HepG2 (cell line): ENCODE measurements around the gene MOG. TPM values are rescaled to one million over a fixed set of nuclear protein-coding genes. Genes with fewer than 3 reads are reported as not detected.

Source experiments
- ATAC-seq: fragments of 200-7000 bp; cut with Tn5 transposase; 3 replicates; pipeline ENCODE4 v1.9.1; 2020; ENCODE audit warnings: mild to moderate bottlenecking, moderate library complexity
- BruUV-seq: library from RNA; stranded (reverse); fragments of 400-500 nt; replicated peaks from 2 replicates; lab custom pipeline; 2021; lab: Mats Ljungman, UMichigan
- CTCF ChIA-PET: fragments of 300-600 bp; formaldehyde crosslinking; extraction: SDS; loops from one replicate; lab custom pipeline; 2021; ENCODE audit warnings: low total read pairs, inconsistent platforms, low intra/inter-chr PET ratio; lab: Yijun Ruan, JAX
- POLR2A ChIA-PET: fragments of 350-600 bp; sonication (Branson Sonifier 250); formaldehyde crosslinking; loops from one replicate; lab custom pipeline; 2020; ENCODE audit warnings: antibody characterized with exemption, inconsistent platforms; lab: Yijun Ruan, JAX
- DNase-seq: peaks from one replicate; pipeline ENCODE4 v3.0.0-alpha.2; 2015; ENCODE audit warnings: low spot score
- FAIRE-seq: peaks from 3 replicates; lab custom pipeline; 2011; peaks lifted over from hg19 to GRCh38; lab: Jason Lieb, UNC
- H2AFZ ChIP-seq: one replicate; pipeline ENCODE4 v1.6.1; 2011; ENCODE audit warnings: low read length, inconsistent platforms
- H3K27ac ChIP-seq: fragments of 300-600 bp; 3 replicates; pipeline ENCODE4 v1.8.0; 2011; ENCODE audit warnings: mixed run types, mild to moderate bottlenecking, mixed read lengths, low read length, inconsistent platforms; ENCODE audit not compliant: insufficient read depth; ENCODE audit errors: extremely low read length
- H3K27me3 ChIP-seq, 2 experiments: fragments of 200-600 bp in 1 of 2; 2 replicates in 1 of 2; 3 replicates in 1 of 2; pipeline versions ENCODE4 v1.6.0 to v1.8.0; 2011; ENCODE audit warnings: low read length in 2 of 2, mild to moderate bottlenecking in 2 of 2, moderate library complexity in 2 of 2, inconsistent platforms in 1 of 2; ENCODE audit not compliant: insufficient read depth in 2 of 2, control insufficient read depth in 1 of 2
- H3K36me3 ChIP-seq, 2 experiments: fragments of 200-600 bp in 1 of 2; replicated peaks in 1 of 2; 2 replicates in 1 of 2; 3 replicates in 1 of 2; pipeline versions ENCODE4 v1.5.1 to v1.8.0; 2011; ENCODE audit warnings: low read length in 2 of 2, inconsistent platforms in 1 of 2; ENCODE audit not compliant: insufficient read depth in 2 of 2, control insufficient read depth in 1 of 2
- H3K4me1 ChIP-seq: 2 replicates; pipeline ENCODE4 v1.5.1; 2012; ENCODE audit warnings: low read length, inconsistent platforms; ENCODE audit not compliant: insufficient read depth
- H3K4me2 ChIP-seq: 2 replicates; pipeline ENCODE4 v1.6.0; 2011; ENCODE audit warnings: low read depth, low read length, inconsistent platforms
- H3K4me3 ChIP-seq, 3 experiments: fragments of 200-600 bp in 1 of 3; sonication (generic), shearing (Covaris generic) in 1 of 3; replicated peaks in 1 of 3; 2 replicates each; pipeline ENCODE4 v1.5.1; 2011 to 2016; ENCODE audit warnings: low read length in 3 of 3, inconsistent platforms in 2 of 3, low read depth in 2 of 3, mild to moderate bottlenecking in 2 of 3, control low read depth in 1 of 3, mixed read lengths in 1 of 3; ENCODE audit not compliant: insufficient read depth in 1 of 3
- H3K79me2 ChIP-seq: one replicate; pipeline ENCODE4 v1.6.1; 2011; ENCODE audit warnings: low read length, inconsistent platforms; ENCODE audit not compliant: insufficient read depth
- H3K9ac ChIP-seq: 2 replicates; pipeline ENCODE4 v1.6.0; 2011; ENCODE audit warnings: mild to moderate bottlenecking, low read depth, low read length, inconsistent platforms; ENCODE audit not compliant: insufficient read depth
- H3K9me3 ChIP-seq: 2 replicates; pipeline ENCODE4 v1.5.1; 2012; ENCODE audit warnings: mild to moderate bottlenecking, low read length
- H4K20me1 ChIP-seq: 2 replicates; pipeline ENCODE4 v1.6.0; 2011; ENCODE audit warnings: inconsistent platforms, mild to moderate bottlenecking, low read length, moderate library complexity; ENCODE audit not compliant: insufficient read depth
- E2F1 ChIP-seq: sonication (generic); formaldehyde crosslinking; IDR thresholded peaks from 2 replicates; pipeline ENCODE4 v1.5.0; 2020; ENCODE audit warnings: missing genetic modification reagents
- FOXA3 ChIP-seq: IDR thresholded peaks from 2 replicates; pipeline ENCODE4 v1.6.1; 2016; ENCODE audit warnings: missing genetic modification reagents, missing compliant biosample characterization
- HDAC6 ChIP-seq: fragments of 200-600 bp; sonication (generic); IDR thresholded peaks from 2 replicates; pipeline ENCODE4 v1.7.0; 2017; ENCODE audit warnings: mild to moderate bottlenecking, antibody characterized with exemption, low read length, low read depth
- MAFK ChIP-seq, 2 experiments: IDR thresholded peaks in 1 of 2; conservative IDR thresholded peaks in 1 of 2; 2 replicates each; pipeline ENCODE4 v1.6.1; 2011; ENCODE audit warnings: improper control_type of control experiment in 2 of 2, low read length in 2 of 2
- ZNF720 ChIP-seq: sonication (generic); formaldehyde crosslinking; IDR thresholded peaks from 2 replicates; pipeline ENCODE4 v1.4.0; 2020; ENCODE audit warnings: missing genetic modification reagents
- ZSCAN25 ChIP-seq: sonication (generic); formaldehyde crosslinking; IDR thresholded peaks from 2 replicates; pipeline ENCODE4 v1.8.0; 2022; ENCODE audit warnings: mild to moderate bottlenecking, missing genetic modification reagents
- WGBS: methylation state at CpG from one replicate; pipeline ENCODE4 v1.1.6; 2017; ENCODE audit warnings: low lambda C conversion rate; 5-methylcytosine and 5-hydroxymethylcytosine counted together
- in situ Hi-C: cut with HindIII; loops from 2 replicates; pipeline ENCODE4 v1.10.0; 2017; ENCODE audit warnings: low pct_unique_long_range_greater_than_20kb; ENCODE audit not compliant: extremely low pct_ligation_motif_present
- intact Hi-C: fragments of 100-400 bp; cut with micrococcal nuclease; formaldehyde crosslinking; loops from one replicate; pipeline ENCODE4 v1.10.0; 2022; ENCODE audit not compliant: unreplicated experiment
- polyA plus RNA-seq, 8 experiments: library from polyadenylated mRNA; depleted of rRNA in 3 of 8; stranded (reverse) in 7 of 8; unstranded in 1 of 8; fragments of >200 nt; fragmentation: Illumina TruSeq in 4 of 8; extraction: Trizol in 4 of 8; gene quantifications; 2 replicates each; pipeline versions ENCODE4 v1.2.1 to v1.2.3, GENCODE V29; 2011 to 2016; ENCODE audit warnings: low read depth in 4 of 8, missing spikeins in 1 of 8, mixed read lengths in 1 of 8; ENCODE audit not compliant: insufficient read depth in 1 of 8
- total RNA-seq, 5 experiments: library from RNA; depleted of rRNA; stranded (reverse); fragments of >200 nt; fragmentation: Illumina TruSeq; extraction: Trizol; gene quantifications; 2 replicates each; pipeline ENCODE4 v1.2.3, GENCODE V29; 2016; ENCODE audit warnings: low read depth in 1 of 5

The MOG gene
- total and polyA plus RNA-seq, 2 of the 13 experiments (the other 11 are each of a cell fraction or from before 2014, with no cell fraction given), result not detected

- Histone ChIP-seq H4K20me1 (no peaks in the 10 kb centered on the region), H3K4me3 (no peak overlapping the region), H3K9ac (no peak overlapping the region), H3K4me2 (no peak overlapping the region), H3K9me3 (no peaks in the 10 kb centered on the region), H3K27me3 (peaks cover 0 to 22% of the 10 kb centered on the region in 2 experiments; a peak in 2 of 5 replicates), H3K27ac (no peak overlapping the region), H3K4me1 (no peaks in the 10 kb centered on the region), H3K36me3 (no peaks in the 10 kb centered on the region), H3K79me2 (no peaks in the 10 kb centered on the region), H2AFZ (no peak overlapping the region)
- ChIA-PET CTCF (no interaction called here), POLR2A (no interaction called here)
- ATAC-seq (no peak), DNase-seq (no peak), FAIRE-seq (no peak)
- 30% methylated on average over 6 of the region's 6 CpGs for WGBS
- TF ChIP-seq MAFK (conservative IDR thresholded peaks at IDR 0.05 in 1 of 2, IDR thresholded peaks at IDR 0.05 in 1 of 2; ENCODE audit: low read length in 2 of 2) (no peak), E2F1 (CRISPR knock-in tag) (no peak), HDAC6 (no peak)
- intact Hi-C loops, result no loop called here
- BruUV-seq, result no TSS peak
- in situ Hi-C loops, result no loop called here
Observed at GRCh38 chr6:29655658-29656057, 1.2 kb upstream of the MOG start.

GRCh38 chr6:29656157-29656556, 735 bp upstream of the MOG start:
- ChIA-PET CTCF (no interaction called here), POLR2A (no interaction called here)
- BruUV-seq, result no TSS peak
- H3K9ac ChIP-seq, result no peak overlapping the region
- FAIRE-seq, result no peak
- peaks cover 0 to 22% of the 10 kb centered on the region in 2 experiments; a peak in 3 of 5 replicates for H3K27me3 ChIP-seq
- TF ChIP-seq FOXA3 (no peak), ZNF720 (CRISPR knock-in tag) (no peak), ZSCAN25 (CRISPR knock-in tag) (no peak)
- H2AFZ ChIP-seq, result no peak overlapping the region
- ATAC-seq, result no peak
- no peak overlapping the region for H3K4me3 ChIP-seq
- no peaks in the 10 kb centered on the region for H4K20me1 ChIP-seq
- DNase-seq, result no peak
- H3K79me2 ChIP-seq, result no peaks in the 10 kb centered on the region
- no peaks in the 10 kb centered on the region for H3K4me1 ChIP-seq
- H3K27ac ChIP-seq, result no peak overlapping the region
- in situ Hi-C loops, result no loop called here
- WGBS, result 4% methylated on average over 2 of the region's 2 CpGs
- no peaks in the 10 kb centered on the region for H3K36me3 ChIP-seq
- H3K4me2 ChIP-seq, result no peak overlapping the region
- H3K9me3 ChIP-seq, result no peaks in the 10 kb centered on the region
- intact Hi-C loops, result no loop called here
